Choroid plexus epithelial cell (primary cell): Measurements from ENCODE around the gene IL1RAPL1.

Experiments used
- DNase-seq: peaks from one replicate; pipeline ENCODE4 v3.0.0-alpha.2; 2010; ENCODE audit warnings: low read depth
- H3K4me3 ChIP-seq: 2 replicates; pipeline ENCODE4 v1.5.1; 2011; ENCODE audit warnings: low read depth, mild to moderate bottlenecking, control low read depth, low read length, moderate library complexity
- CTCF ChIP-seq: conservative IDR thresholded peaks from 2 replicates; pipeline ENCODE4 v1.5.1; 2011; ENCODE audit warnings: low read depth, mild to moderate bottlenecking, control low read depth, inconsistent platforms, low read length, moderate library complexity

Gene IL1RAPL1

GRCh38 chrX:29531336-29531735 lies 944.1 kb downstream of the IL1RAPL1 start:
- no peak for TF ChIP-seq CTCF
- H3K4me3 ChIP-seq: no peak overlapping the region
- DNase-seq: no peak

GRCh38 chrX:29535212-29536162 lies 948.2 kb downstream of the IL1RAPL1 start:
- peak; percentile 24 for DNase-seq
- TF ChIP-seq CTCF: no peak
- no peak overlapping the region for H3K4me3 ChIP-seq

GRCh38 chrX:29541038-29541437 lies 953.8 kb downstream of the IL1RAPL1 start:
- no peak overlapping the region for H3K4me3 ChIP-seq
- TF ChIP-seq CTCF: no peak
- no peak for DNase-seq

GRCh38 chrX:29542152-29542551 lies 954.9 kb downstream of the IL1RAPL1 start:
- H3K4me3 ChIP-seq: no peak overlapping the region
- DNase-seq: no peak
- TF ChIP-seq CTCF: no peak

- no peak for TF ChIP-seq CTCF
- H3K4me3 ChIP-seq: no peak overlapping the region
- DNase-seq: no peak
Measured at GRCh38 chrX:29545878-29546277, 958.6 kb downstream of the IL1RAPL1 start.

GRCh38 chrX:29547877-29548276 lies 960.6 kb downstream of the IL1RAPL1 start:
- H3K4me3 ChIP-seq: no peak overlapping the region
- DNase-seq: no peak
- no peak for TF ChIP-seq CTCF

GRCh38 chrX:29553542-29553941 lies 966.3 kb downstream of the IL1RAPL1 start:
- no peak overlapping the region for H3K4me3 ChIP-seq
- no peak for TF ChIP-seq CTCF

More at GRCh38 chrX:29553542-29553941, 966.3 kb downstream of the IL1RAPL1 start:
- DNase-seq: no peak
